Measurements from ENCODE around the gene NOB1. TPM values are rescaled to one million over a fixed set of nuclear protein-coding genes. Genes with fewer than 3 reads are reported as not detected.

The NOB1 gene
- total and polyA plus RNA-seq, 7 experiments from 2014 or later, result 24.1 to 72.8 (median 46.5) TPM

- Histone ChIP-seq H3K27me3 (ENCODE audit: control insufficient read depth in 2 of 2, insufficient read depth in 2 of 2, low read length in 2 of 2) (no peaks in the 10 kb centered on the region), H3K4me3 (ENCODE audit: low read length) (no peak overlapping the region), H3K9me3 (ENCODE audit: control insufficient read depth in 2 of 3, low read length in 3 of 3) (no peaks in the 10 kb centered on the region), H3K36me3 (ENCODE audit: control insufficient read depth in 2 of 3, insufficient read depth in 3 of 3, low read length in 3 of 3) (peaks cover 0 to 8% (median 0%) of the 10 kb centered on the region in 3 experiments), H3K27ac (ENCODE audit: low read depth, low read length) (no peak overlapping the region), H3K4me1 (ENCODE audit: control insufficient read depth in 2 of 2, insufficient read depth in 2 of 2, low read length in 2 of 2) (no peaks in the 10 kb centered on the region)
- Mint-ChIP-seq H3K4me3 (no peak overlapping the region), H3K27ac (peak overlapping the region in 1 of 9 donors; percentile 34), H3K27me3 (no peaks in the 10 kb centered on the region), H3K4me1 (peaks cover 0 to 4% (median 0%) of the 10 kb centered on the region in 7 donors), H3K36me3 (peaks cover 0 to 17% (median 0%) of the 10 kb centered on the region in 5 donors), H3K9me3 (no peaks in the 10 kb centered on the region)
- CTCF ChIA-PET, result no interaction called here
- DNase-seq (no peak), ATAC-seq (no peak)
- intact Hi-C loops (cut with micrococcal nuclease), result no loop called here
- POLR2A ChIA-PET, result no interaction called here
Measured at GRCh38 chr16:69701866-69702265, 52.9 kb downstream of the NOB1 start.

- no peak overlapping the region for H3K4me3 Mint-ChIP-seq
- H3K9me3 ChIP-seq (ENCODE audit: control insufficient read depth in 2 of 3, low read length in 3 of 3), result no peaks in the 10 kb centered on the region
- no peaks in the 10 kb centered on the region for H3K27me3 Mint-ChIP-seq
- intact Hi-C loops (cut with micrococcal nuclease), result no loop called here
- no peaks in the 10 kb centered on the region for H3K4me1 ChIP-seq (ENCODE audit: control insufficient read depth in 2 of 2, insufficient read depth in 2 of 2, low read length in 2 of 2)
- H3K27me3 ChIP-seq (ENCODE audit: control insufficient read depth in 2 of 2, insufficient read depth in 2 of 2, low read length in 2 of 2), result no peaks in the 10 kb centered on the region
- no peak for DNase-seq
- peaks cover 0 to 4% (median 0%) of the 10 kb centered on the region in 7 donors for H3K4me1 Mint-ChIP-seq
- POLR2A ChIA-PET, result no interaction called here
- ATAC-seq, result no peak
- CTCF ChIA-PET, result no interaction called here
- H3K36me3 ChIP-seq (ENCODE audit: control insufficient read depth in 2 of 3, insufficient read depth in 3 of 3, low read length in 3 of 3), result peaks cover 0 to 8% (median 0%) of the 10 kb centered on the region in 3 experiments
- H3K4me3 ChIP-seq (ENCODE audit: low read length), result no peak overlapping the region
- H3K36me3 Mint-ChIP-seq, result peaks cover 0 to 17% (median 0%) of the 10 kb centered on the region in 5 donors
- no peaks in the 10 kb centered on the region for H3K9me3 Mint-ChIP-seq
- peak overlapping the region in 1 of 9 donors; percentile 34 for H3K27ac Mint-ChIP-seq
- no peak overlapping the region for H3K27ac ChIP-seq (ENCODE audit: low read depth, low read length)
Measured at GRCh38 chr16:69701452-69701851, 53.3 kb downstream of the NOB1 start.

GRCh38 chr16:69699915-69700314, 54.8 kb downstream of the NOB1 start:
- no peak overlapping the region for H3K4me3 ChIP-seq (ENCODE audit: low read length)
- DNase-seq, result no peak
- H3K9me3 ChIP-seq (ENCODE audit: control insufficient read depth in 2 of 3, low read length in 3 of 3), result no peaks in the 10 kb centered on the region
- POLR2A ChIA-PET, result interaction anchor here (1.1 kb wide), 1 partner anchor 62 kb away, joined by 3 read pairs; the partner anchor contains the start of gene WWP2
- Mint-ChIP-seq H3K36me3 (peaks cover 0 to 23% (median 5%) of the 10 kb centered on the region in 5 donors), H3K9me3 (no peaks in the 10 kb centered on the region), H3K4me1 (peaks cover 0 to 4% (median 0%) of the 10 kb centered on the region in 7 donors), H3K27ac (peak overlapping the region in 2 of 9 donors; percentile 30 to 38), H3K4me3 (no peak overlapping the region), H3K27me3 (no peaks in the 10 kb centered on the region)
- H3K4me1 ChIP-seq (ENCODE audit: control insufficient read depth in 2 of 2, insufficient read depth in 2 of 2, low read length in 2 of 2), result no peaks in the 10 kb centered on the region
- intact Hi-C loops (cut with micrococcal nuclease), result no loop called here
- CTCF ChIA-PET, result interaction anchor here (0.6 kb wide), 1 partner anchor 53 kb away, joined by 3 read pairs; no protein-coding TSS in a partner anchor
- H3K27me3 ChIP-seq (ENCODE audit: control insufficient read depth in 2 of 2, insufficient read depth in 2 of 2, low read length in 2 of 2), result no peaks in the 10 kb centered on the region
- no peak overlapping the region for H3K27ac ChIP-seq (ENCODE audit: low read depth, low read length)
- peaks cover 0 to 12% (median 0%) of the 10 kb centered on the region in 3 experiments for H3K36me3 ChIP-seq (ENCODE audit: control insufficient read depth in 2 of 3, insufficient read depth in 3 of 3, low read length in 3 of 3)
- ATAC-seq, result no peak

DNA sequence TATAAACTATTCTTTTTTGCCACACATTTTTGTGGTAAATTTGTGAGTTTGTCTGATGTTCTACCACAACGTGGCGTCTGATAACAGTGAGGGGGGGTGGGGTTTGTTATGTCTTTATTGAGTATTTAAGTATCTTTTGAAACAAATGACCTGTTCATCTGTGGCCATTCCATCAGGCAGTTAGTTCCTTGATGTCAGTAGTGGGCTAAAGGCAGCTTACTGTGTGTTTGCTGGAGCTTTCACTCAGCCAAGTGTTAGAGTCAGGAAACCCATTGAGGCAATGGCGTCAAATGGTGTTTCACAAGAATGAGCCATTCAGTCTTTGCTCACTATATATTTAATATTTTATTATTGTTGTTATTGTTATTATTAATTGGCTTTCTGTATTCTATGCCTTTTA, 56.3 kb downstream of the NOB1 start:
- ChIA-PET POLR2A (interaction anchor here (0.5 kb wide), 1 partner anchor 111 kb away, joined by 4 read pairs; no protein-coding TSS in a partner anchor), CTCF (no interaction called here)
- H3K9me3 ChIP-seq (ENCODE audit: control insufficient read depth in 2 of 3, low read length in 3 of 3), result no peaks in the 10 kb centered on the region
- H3K4me3 ChIP-seq (ENCODE audit: low read length), result no peak overlapping the region
- H3K4me1 ChIP-seq (ENCODE audit: control insufficient read depth in 2 of 2, insufficient read depth in 2 of 2, low read length in 2 of 2), result no peaks in the 10 kb centered on the region
- ATAC-seq, result no peak
- H3K36me3 ChIP-seq (ENCODE audit: control insufficient read depth in 2 of 3, insufficient read depth in 3 of 3, low read length in 3 of 3), result peaks cover 4 to 27% (median 10%) of the 10 kb centered on the region in 3 experiments
- H3K27me3 ChIP-seq (ENCODE audit: control insufficient read depth in 2 of 2, insufficient read depth in 2 of 2, low read length in 2 of 2), result no peaks in the 10 kb centered on the region
- Mint-ChIP-seq H3K4me1 (peaks cover 0 to 4% (median 0%) of the 10 kb centered on the region in 7 donors), H3K27me3 (no peaks in the 10 kb centered on the region), H3K4me3 (no peak overlapping the region), H3K36me3 (peaks cover 4 to 26% (median 9%) of the 10 kb centered on the region in 5 donors), H3K27ac (no peak overlapping the region), H3K9me3 (no peaks in the 10 kb centered on the region)
- no peak overlapping the region for H3K27ac ChIP-seq (ENCODE audit: low read depth, low read length)
- no peak for DNase-seq
- intact Hi-C loops (cut with micrococcal nuclease), result no loop called here

DNA sequence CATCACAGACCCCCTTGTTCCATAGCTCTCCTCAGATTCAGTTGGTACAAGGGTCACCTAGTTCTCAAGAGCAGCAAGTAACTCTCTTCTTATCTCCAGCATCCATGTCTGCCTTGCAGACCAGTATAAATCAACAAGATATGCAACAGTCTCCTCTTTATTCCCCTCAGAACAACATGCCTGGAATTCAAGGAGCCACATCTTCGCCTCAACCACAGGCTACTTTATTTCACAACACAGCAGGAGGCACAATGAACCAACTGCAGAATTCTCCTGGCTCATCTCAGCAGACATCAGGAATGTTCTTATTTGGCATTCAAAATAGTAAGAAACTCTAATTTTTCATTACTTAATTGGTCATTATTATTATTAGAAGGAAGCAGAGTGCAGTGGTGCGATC, 60.8 kb downstream of the NOB1 start:
- Histone ChIP-seq H3K4me1 (ENCODE audit: control insufficient read depth in 2 of 2, insufficient read depth in 2 of 2, low read length in 2 of 2) (no peaks in the 10 kb centered on the region), H3K4me3 (ENCODE audit: low read length) (no peak overlapping the region), H3K9me3 (ENCODE audit: control insufficient read depth in 2 of 3, low read length in 3 of 3) (no peaks in the 10 kb centered on the region), H3K27ac (ENCODE audit: low read depth, low read length) (no peak overlapping the region), H3K36me3 (ENCODE audit: control insufficient read depth in 2 of 3, insufficient read depth in 3 of 3, low read length in 3 of 3) (peaks cover 9 to 47% (median 14%) of the 10 kb centered on the region in 3 experiments), H3K27me3 (ENCODE audit: control insufficient read depth in 2 of 2, insufficient read depth in 2 of 2, low read length in 2 of 2) (no peaks in the 10 kb centered on the region)
- intact Hi-C loops (cut with micrococcal nuclease), result no loop called here
- DNase-seq (no peak), ATAC-seq (no peak)
- Mint-ChIP-seq H3K4me3 (no peak overlapping the region), H3K9me3 (no peaks in the 10 kb centered on the region), H3K36me3 (peaks cover 14 to 45% (median 28%) of the 10 kb centered on the region in 5 donors), H3K27ac (no peak overlapping the region), H3K4me1 (peaks cover 0 to 17% (median 0%) of the 10 kb centered on the region in 7 donors), H3K27me3 (no peaks in the 10 kb centered on the region)
- CTCF ChIA-PET, result no interaction called here
- POLR2A ChIA-PET, result no interaction called here

DNA sequence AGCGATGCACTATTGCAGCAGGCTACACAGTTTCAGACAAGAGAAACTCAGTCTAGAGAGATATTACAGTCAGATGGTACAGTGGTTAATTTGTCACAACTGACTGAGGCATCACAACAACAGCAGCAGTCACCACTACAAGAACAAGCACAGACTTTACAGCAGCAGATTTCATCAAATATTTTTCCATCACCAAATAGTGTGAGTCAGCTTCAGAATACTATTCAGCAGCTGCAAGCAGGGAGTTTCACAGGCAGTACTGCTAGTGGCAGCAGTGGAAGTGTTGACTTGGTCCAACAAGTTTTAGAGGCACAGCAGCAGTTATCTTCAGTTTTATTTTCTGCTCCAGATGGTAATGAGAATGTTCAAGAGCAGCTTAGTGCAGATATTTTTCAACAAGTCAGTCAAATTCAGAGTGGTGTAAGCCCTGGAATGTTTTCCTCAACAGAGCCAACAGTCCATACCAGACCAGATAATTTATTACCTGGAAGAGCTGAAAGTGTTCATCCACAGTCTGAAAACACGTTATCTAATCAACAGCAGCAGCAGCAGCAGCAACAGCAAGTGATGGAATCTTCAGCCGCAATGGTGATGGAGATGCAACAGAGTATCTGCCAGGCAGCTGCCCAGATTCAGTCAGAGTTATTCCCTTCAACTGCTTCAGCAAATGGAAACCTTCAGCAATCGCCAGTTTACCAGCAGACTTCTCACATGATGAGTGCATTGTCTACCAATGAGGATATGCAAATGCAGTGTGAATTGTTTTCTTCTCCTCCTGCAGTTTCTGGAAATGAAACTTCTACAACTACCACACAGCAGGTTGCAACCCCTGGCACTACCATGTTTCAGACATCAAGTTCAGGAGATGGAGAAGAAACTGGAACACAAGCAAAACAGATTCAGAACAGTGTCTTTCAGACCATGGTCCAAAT, 62.5 kb downstream of the NOB1 start:
- Histone ChIP-seq H3K27me3 (ENCODE audit: control insufficient read depth in 2 of 2, insufficient read depth in 2 of 2, low read length in 2 of 2) (no peaks in the 10 kb centered on the region), H3K27ac (ENCODE audit: low read depth, low read length) (no peak overlapping the region), H3K4me1 (ENCODE audit: control insufficient read depth in 2 of 2, insufficient read depth in 2 of 2, low read length in 2 of 2) (no peaks in the 10 kb centered on the region), H3K4me3 (ENCODE audit: low read length) (no peak overlapping the region), H3K36me3 (ENCODE audit: control insufficient read depth in 2 of 3, insufficient read depth in 3 of 3, low read length in 3 of 3) (peaks cover 9 to 47% (median 14%) of the 10 kb centered on the region in 3 experiments), H3K9me3 (ENCODE audit: control insufficient read depth in 2 of 3, low read length in 3 of 3) (no peaks in the 10 kb centered on the region)
- ATAC-seq (no peak), DNase-seq (no peak)
- POLR2A ChIA-PET, result no interaction called here
- Mint-ChIP-seq H3K9me3 (no peaks in the 10 kb centered on the region), H3K27me3 (no peaks in the 10 kb centered on the region), H3K4me1 (peaks cover 0 to 17% (median 0%) of the 10 kb centered on the region in 7 donors), H3K4me3 (no peak overlapping the region), H3K36me3 (peaks cover 14 to 39% (median 26%) of the 10 kb centered on the region in 5 donors), H3K27ac (peak overlapping the region in 3 of 9 donors; percentile 13 to 66 (median 44))
- intact Hi-C loops (cut with micrococcal nuclease), result no loop called here
- CTCF ChIA-PET, result no interaction called here

Data from naive thymus-derived CD4-positive, alpha-beta T cell (primary cell).